ENCODE measurements around the gene BRME1. TPM values are rescaled to one million over a fixed set of nuclear protein-coding genes. Genes with fewer than 3 reads are reported as not detected.

Gene BRME1
- total and polyA plus RNA-seq, 2 of the 13 experiments (the other 11 are each of a cell fraction or from before 2014, with no cell fraction given): 0.74 to 1.5 TPM

DNA sequence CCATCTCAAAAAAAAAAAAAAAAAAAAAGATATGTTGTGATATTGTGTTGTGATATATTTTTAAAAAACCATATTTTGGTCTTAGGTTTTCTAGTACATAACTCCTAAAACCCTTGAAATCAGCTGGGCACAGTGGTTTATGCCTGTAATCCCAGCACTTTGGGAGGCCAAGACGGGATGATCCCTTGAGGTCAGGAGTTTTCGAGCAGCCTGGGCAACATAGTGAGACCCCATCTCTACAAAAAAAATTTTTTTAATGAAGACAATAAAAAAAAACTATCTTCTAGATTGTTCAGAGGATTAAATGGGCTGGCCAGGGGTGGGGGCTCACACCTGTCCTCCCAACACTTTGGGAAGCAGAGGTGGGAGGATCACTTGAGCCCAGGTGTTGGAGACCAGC is 45.1 kb upstream of the BRME1 start:
- Histone ChIP-seq H4K20me1 (ENCODE audit: insufficient read depth, low read length) (no peaks in the 10 kb centered on the region), H3K27ac (ENCODE audit: extremely low read length, insufficient read depth, low read length) (no peak overlapping the region), H3K79me2 (ENCODE audit: insufficient read depth, low read length) (peaks cover 14% of the 10 kb centered on the region), H2AFZ (ENCODE audit: low read length) (no peak overlapping the region), H3K4me3 (replicated peaks in 1 of 3; ENCODE audit: insufficient read depth in 1 of 3, low read depth in 2 of 3, low read length in 3 of 3) (no peak overlapping the region), H3K4me1 (ENCODE audit: insufficient read depth, low read length) (peaks cover 10% of the 10 kb centered on the region), H3K27me3 (ENCODE audit: control insufficient read depth in 1 of 2, insufficient read depth in 2 of 2, low read length in 2 of 2) (no peaks in the 10 kb centered on the region; a peak in 1 of 5 replicates), H3K36me3 (replicated peaks in 1 of 2; ENCODE audit: control insufficient read depth in 1 of 2, insufficient read depth in 2 of 2, low read length in 2 of 2) (peaks cover 6 to 16% of the 10 kb centered on the region in 2 experiments; a peak in 4 of 5 replicates), H3K9me3 (ENCODE audit: low read length) (no peaks in the 10 kb centered on the region), H3K4me2 (ENCODE audit: low read depth, low read length) (no peak overlapping the region), H3K9ac (ENCODE audit: insufficient read depth, low read depth, low read length) (no peak overlapping the region)
- ATAC-seq: no peak
- in situ Hi-C loops (cut with HindIII; ENCODE audit: extremely low pct_ligation_motif_present, low pct_unique_long_range_greater_than_20kb): loop anchor here (5.0 kb wide), 1 partner anchor 69 kb away; no protein-coding TSS in a partner anchor
- no peak for TF ChIP-seq NCOA2 (CRISPR knock-in tag; IDR thresholded peaks at IDR 0.05)
- TF ChIP-seq GFI1 (CRISPR knock-in tag; IDR thresholded peaks at IDR 0.05; ENCODE audit: borderline replicate concordance): no peak
- TF ChIP-seq, protein P1, sequence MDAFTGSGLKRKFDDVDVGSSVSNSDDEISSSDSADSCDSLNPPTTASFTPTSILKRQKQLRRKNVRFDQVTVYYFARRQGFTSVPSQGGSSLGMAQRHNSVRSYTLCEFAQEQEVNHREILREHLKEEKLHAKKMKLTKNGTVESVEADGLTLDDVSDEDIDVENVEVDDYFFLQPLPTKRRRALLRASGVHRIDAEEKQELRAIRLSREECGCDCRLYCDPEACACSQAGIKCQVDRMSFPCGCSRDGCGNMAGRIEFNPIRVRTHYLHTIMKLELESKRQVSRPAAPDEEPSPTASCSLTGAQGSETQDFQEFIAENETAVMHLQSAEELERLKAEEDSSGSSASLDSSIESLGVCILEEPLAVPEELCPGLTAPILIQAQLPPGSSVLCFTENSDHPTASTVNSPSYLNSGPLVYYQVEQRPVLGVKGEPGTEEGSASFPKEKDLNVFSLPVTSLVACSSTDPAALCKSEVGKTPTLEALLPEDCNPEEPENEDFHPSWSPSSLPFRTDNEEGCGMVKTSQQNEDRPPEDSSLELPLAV (CRISPR knock-in tag; conservative IDR thresholded peaks at IDR 0.05; ENCODE audit: low read depth): no peak
- TF ChIP-seq ZNF510 (CRISPR knock-in tag; IDR thresholded peaks at IDR 0.05; ENCODE audit: low read depth): no peak
- TF ChIP-seq ZNF598 (CRISPR knock-in tag; IDR thresholded peaks at IDR 0.05; ENCODE audit: borderline replicate concordance): no peak
- no peak for TF ChIP-seq SOX5 (CRISPR knock-in tag; IDR thresholded peaks at IDR 0.05; ENCODE audit: borderline replicate concordance)
- no peak for TF ChIP-seq MZF1 (CRISPR knock-in tag; IDR thresholded peaks at IDR 0.05; ENCODE audit: borderline replicate concordance)
- TF ChIP-seq ATM (IDR thresholded peaks at IDR 0.05; ENCODE audit: borderline replicate concordance): no peak
- TF ChIP-seq KDM2A (CRISPR knock-in tag; IDR thresholded peaks at IDR 0.05; ENCODE audit: borderline replicate concordance, low read depth): no peak
- TF ChIP-seq ZNF329 (CRISPR knock-in tag; IDR thresholded peaks at IDR 0.05; ENCODE audit: low read depth): no peak
- no peak for TF ChIP-seq POLR2AphosphoS5 (IDR thresholded peaks at IDR 0.05; ENCODE audit: low read depth, low read length)
- TF ChIP-seq JUN (CRISPR knock-in tag; IDR thresholded peaks at IDR 0.05): no peak
- TF ChIP-seq, protein P2, sequence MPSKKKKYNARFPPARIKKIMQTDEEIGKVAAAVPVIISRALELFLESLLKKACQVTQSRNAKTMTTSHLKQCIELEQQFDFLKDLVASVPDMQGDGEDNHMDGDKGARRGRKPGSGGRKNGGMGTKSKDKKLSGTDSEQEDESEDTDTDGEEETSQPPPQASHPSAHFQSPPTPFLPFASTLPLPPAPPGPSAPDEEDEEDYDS (CRISPR knock-in tag; IDR thresholded peaks at IDR 0.05): no peak
- TF ChIP-seq ZNF138 (CRISPR knock-in tag; IDR thresholded peaks at IDR 0.05; ENCODE audit: low read depth): no peak
- TF ChIP-seq ZNF501 (CRISPR knock-in tag; IDR thresholded peaks at IDR 0.05): no peak
- no peak for TF ChIP-seq REL (CRISPR knock-in tag; conservative IDR thresholded peaks at IDR 0.05)
- no peak for TF ChIP-seq ZNF589 (CRISPR knock-in tag; conservative IDR thresholded peaks at IDR 0.05)
- ChIA-PET POLR2A (no interaction called here), CTCF (ENCODE audit: low intra/inter-chr PET ratio, low total read pairs) (no interaction called here)
- FAIRE-seq: no peak
- 15% methylated on average over 2 of the region's 2 CpGs for WGBS (ENCODE audit: low lambda C conversion rate)
- no peak for DNase-seq (ENCODE audit: low spot score)
- no TSS peak for BruUV-seq (replicated peaks)
- intact Hi-C loops (cut with micrococcal nuclease; ENCODE audit: unreplicated experiment): no loop called here
